Coronary artery (tissue), 2 donors: ENCODE results near the gene PODXL2.

Experiments used
- DNase-seq: peaks from one replicate; pipeline ENCODE4 v3.0.0-alpha.2; 2017; ENCODE audit warnings: low spot score
- H3K27ac ChIP-seq, 2 donors: fragments of 200-600 bp; sonication (generic); one replicate each; pipeline ENCODE4 v1.5.1; 2016 to 2019
- H3K4me3 ChIP-seq: fragments of 200-600 bp; sonication (generic); 2 replicates; pipeline ENCODE4 v1.5.1; 2016; ENCODE audit warnings: mild to moderate bottlenecking, moderate library complexity
- CTCF ChIP-seq: fragments of 200-600 bp; sonication (generic); IDR thresholded peaks from one replicate; pipeline ENCODE4 v1.5.1; 2019; ENCODE audit warnings: antibody characterized with exemption

The PODXL2 gene

GRCh38 chr3:127685708-127686511 is 56.9 kb downstream of the PODXL2 start:
- DNase-seq, result no peak

GRCh38 chr3:127686512-127686894 is 57.5 kb downstream of the PODXL2 start:
- Histone ChIP-seq H3K27ac (no peak overlapping the region), H3K4me3 (no peak overlapping the region)
- no peak for TF ChIP-seq CTCF
- DNase-seq, result no peak

More at GRCh38 chr3:127685708-127686511, 56.9 kb downstream of the PODXL2 start:
- Histone ChIP-seq H3K4me3 (no peak overlapping the region), H3K27ac (no peak overlapping the region)
- no peak for TF ChIP-seq CTCF

- H3K27ac ChIP-seq, result no peak overlapping the region
- no peak overlapping the region for H3K4me3 ChIP-seq
- no peak for TF ChIP-seq CTCF
- no peak for DNase-seq
Observed at GRCh38 chr3:127687228-127687737, 58.3 kb downstream of the PODXL2 start.

- TF ChIP-seq CTCF, result no peak
- DNase-seq, result no peak
- Histone ChIP-seq H3K4me3 (no peak overlapping the region), H3K27ac (peak overlapping the region; percentile 84 to 87)
Observed at GRCh38 chr3:127688022-127688415, 59.0 kb downstream of the PODXL2 start.

- no peak overlapping the region for H3K4me3 ChIP-seq
- TF ChIP-seq CTCF, result no peak
- peak; percentile 66 for DNase-seq
- H3K27ac ChIP-seq, result peak overlapping the region; percentile 84 to 87
Observed at GRCh38 chr3:127688416-127689265, 59.7 kb downstream of the PODXL2 start.

- peak; percentile 63 for DNase-seq
- H3K27ac ChIP-seq, result peak overlapping the region; percentile 84 to 87
Observed at GRCh38 chr3:127689266-127689860, 60.4 kb downstream of the PODXL2 start.

More at GRCh38 chr3:127689266-127689860, 60.4 kb downstream of the PODXL2 start:
- no peak for TF ChIP-seq CTCF
- no peak overlapping the region for H3K4me3 ChIP-seq
